G401 (cell line): ENCODE results near the gene PKNOX2. TPM values are rescaled to one million over a fixed set of nuclear protein-coding genes. Genes with fewer than 3 reads are reported as not detected.

Source experiments
- DNase-seq: peaks from one replicate; pipeline ENCODE4 v3.0.0-alpha.2; 2015; ENCODE audit warnings: low spot score
- in situ Hi-C: cut with HindIII; loops from 2 replicates; pipeline ENCODE4 v1.10.0; 2016; ENCODE audit warnings: low sequenced_read_pairs, mixed read lengths
- total RNA-seq: library from RNA; depleted of rRNA; stranded (reverse); fragments of >200 nt; shearing (Covaris generic); gene quantifications from 2 replicates; pipeline ENCODE4 v1.2.3, GENCODE V29; 2014

Gene PKNOX2
- total RNA-seq, 1 experiment from 2014 or later = 4.6 TPM

DNA sequence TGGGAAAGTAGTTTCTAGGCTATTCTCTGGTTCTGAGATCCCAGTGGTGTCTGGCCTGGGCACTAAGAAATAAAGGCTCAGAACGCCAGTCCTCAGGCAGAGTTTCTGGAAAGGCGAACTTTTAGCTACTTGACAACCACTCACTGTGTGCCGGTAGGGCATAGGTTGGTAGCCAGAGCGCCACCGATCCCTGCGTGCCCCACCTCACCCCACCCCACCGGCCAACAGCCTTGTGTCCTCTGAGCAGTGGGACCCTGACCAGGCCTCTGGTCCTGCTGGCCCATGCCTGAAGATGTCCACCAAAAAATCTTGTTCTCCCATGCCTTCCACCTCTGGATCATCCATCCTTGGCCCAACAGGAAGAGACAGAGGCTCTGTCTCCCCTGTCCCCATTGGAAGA, 213.5 kb downstream of the PKNOX2 start:
- DNase-seq = no peak
- in situ Hi-C loops = no loop called here

GRCh38 chr11:125378571-125378970, 214.0 kb downstream of the PKNOX2 start:
- DNase-seq = no peak
- in situ Hi-C loops = no loop called here

DNA sequence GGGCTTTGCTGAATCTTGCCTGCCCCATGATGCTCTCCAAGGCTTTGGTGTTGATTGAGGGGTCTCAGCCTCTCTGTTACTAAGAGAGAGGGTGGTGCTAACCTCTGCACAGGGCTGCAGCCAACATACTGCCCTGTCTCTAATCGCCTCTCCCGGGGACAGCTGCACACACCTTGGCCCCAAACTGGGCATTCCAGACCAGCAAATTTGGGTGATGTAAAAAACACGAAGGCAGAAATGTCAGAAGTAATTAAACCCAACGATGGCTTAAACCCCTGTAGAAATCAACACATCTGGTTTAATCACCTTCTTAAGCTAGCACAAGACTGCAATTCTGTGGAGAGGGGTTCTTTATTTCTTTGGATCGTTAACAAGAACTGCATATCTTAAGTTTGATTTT, 215.0 kb downstream of the PKNOX2 start:
- peak; percentile 29 for DNase-seq
- in situ Hi-C loops = no loop called here

GRCh38 chr11:125379981-125380380, 215.4 kb downstream of the PKNOX2 start:
- DNase-seq = peak; percentile 24
- in situ Hi-C loops = no loop called here

GRCh38 chr11:125380756-125381445, 216.3 kb downstream of the PKNOX2 start:
- DNase-seq = peak; percentile 45
- in situ Hi-C loops = no loop called here

DNA sequence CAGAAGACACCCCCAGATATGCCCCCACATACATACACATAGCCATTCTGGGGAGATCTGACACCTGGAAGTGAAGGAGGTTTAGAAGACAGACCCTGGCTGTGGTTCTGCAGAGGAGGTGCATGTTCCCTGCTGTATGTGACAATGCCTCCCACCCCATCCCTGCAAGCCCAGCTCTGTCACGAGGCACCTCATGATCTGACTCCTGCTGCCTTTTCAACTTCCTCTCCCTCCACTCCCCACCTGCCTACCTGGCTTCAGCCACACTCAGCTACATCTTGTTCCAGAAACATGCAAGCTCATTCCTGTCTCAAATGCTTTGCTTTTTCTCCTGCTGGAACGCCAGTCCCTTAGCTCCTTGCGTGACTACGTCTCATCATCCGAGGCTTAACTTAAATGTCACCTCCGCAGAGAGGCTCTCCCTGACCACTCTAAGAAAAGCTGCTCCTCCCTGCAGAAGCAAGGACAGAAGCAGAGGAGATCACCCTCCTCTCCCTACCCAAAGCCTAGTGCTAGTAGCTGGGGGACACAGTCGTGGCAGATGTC, 217.0 kb downstream of the PKNOX2 start:
- DNase-seq = peak; percentile 86

DNA sequence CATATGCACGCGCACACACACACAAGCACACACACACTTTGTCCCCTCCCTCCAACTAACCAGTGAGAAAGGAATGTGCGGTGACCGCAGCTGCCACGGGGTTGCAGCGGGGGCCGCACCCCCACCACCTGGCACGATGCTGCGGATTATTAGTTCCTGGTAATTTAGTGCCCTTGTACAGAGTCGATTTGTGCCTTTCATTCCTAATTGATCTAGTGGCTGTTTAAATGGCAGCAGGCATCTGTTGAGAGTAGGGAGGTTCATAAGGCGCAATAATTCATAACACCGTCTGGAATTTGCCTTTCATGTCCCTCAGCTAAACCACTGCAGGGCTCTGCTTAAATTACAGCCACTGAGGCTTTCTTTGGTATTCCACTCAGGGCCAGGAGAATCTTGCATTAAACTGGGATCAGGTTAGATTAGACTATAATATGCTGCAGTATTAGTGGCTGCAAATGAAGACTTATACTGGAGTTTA, 217.8 kb downstream of the PKNOX2 start:
- no peak for DNase-seq
- in situ Hi-C loops = no loop called here

More for the DNA sequence above, 217.0 kb downstream of the PKNOX2 start:
- in situ Hi-C loops = no loop called here

- DNase-seq = no peak
- in situ Hi-C loops = no loop called here
Measured at GRCh38 chr11:125382822-125383221, 218.3 kb downstream of the PKNOX2 start.

GRCh38 chr11:125384825-125385224, 220.3 kb downstream of the PKNOX2 start:
- in situ Hi-C loops = no loop called here
- DNase-seq = no peak

DNA sequence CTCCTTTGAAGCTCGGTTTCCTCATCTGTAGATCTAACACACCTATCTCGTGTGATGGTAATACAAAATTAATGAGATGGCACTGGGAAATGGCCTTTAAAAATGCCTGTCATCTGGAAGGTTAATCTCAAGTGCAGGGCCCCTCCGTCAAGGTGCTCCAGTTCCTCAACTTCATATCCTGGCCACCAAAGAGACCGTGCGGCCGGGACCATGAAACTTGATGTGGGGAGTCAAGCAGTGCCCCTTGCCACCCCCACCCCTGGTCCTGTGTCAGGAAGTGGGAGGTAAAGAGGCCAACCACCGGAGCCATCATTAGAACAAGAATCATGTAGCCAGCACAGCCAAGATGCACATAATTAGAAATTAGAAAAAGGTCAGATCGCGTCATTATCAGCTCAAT, 223.3 kb downstream of the PKNOX2 start:
- in situ Hi-C loops = no loop called here
- DNase-seq = no peak

DNA sequence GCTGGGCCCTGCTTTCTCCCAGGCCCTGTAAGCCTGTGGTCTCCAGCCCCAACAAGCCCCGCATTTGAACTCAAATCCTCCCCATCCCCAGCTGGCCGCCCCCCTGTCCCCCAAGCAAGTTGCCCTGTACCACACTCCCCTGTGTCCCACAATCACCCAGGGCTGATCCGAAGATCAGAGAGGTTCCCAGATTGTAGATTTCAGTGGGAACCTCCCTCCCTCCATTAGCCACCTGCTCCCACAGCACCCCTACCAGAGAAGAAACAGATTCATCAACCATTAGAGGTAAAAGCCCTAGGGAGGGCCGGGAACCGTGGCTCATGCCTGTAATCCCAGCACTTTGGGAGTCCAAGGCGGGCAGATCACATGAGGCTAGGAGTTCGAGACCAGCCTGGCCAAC, 224.1 kb downstream of the PKNOX2 start:
- in situ Hi-C loops = no loop called here
- DNase-seq = no peak

DNA sequence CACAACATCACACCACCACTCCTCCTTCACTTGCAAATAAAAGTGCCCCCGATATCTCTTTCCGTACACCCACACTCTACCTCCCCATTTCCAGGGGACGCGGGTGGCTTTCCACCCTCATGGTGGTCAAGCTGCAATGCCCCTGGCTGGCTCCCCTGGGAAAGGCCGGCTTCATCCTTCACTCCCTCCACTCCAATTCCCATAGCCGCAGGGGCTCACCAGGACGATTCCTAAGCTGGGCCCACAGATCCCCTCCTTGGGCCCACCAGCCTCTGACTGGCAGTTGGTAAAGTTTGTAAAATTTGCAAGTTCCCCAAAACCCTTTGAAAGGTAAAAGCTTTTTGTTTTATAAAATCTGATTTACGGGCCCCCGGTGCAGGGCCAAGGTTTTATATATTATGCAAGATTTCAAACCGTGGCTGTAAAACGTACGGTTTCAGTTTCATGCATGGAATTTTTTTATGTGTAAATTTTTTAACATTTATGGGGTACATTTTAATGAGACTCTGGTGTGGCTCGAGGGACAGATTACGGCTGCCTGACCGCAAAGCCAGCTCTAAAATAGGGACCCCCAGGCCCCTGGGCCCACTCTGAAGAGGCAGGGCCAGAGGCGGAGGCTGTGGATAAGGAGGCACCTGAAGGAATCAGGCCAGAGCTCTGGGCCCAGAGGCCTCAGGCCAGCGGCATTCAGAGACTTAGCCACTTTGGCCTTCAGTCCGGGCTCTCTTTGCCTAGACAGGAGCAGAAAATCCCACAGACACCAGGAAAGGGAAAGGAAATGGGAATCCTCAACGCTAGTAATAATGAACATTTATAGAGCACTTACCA, 225.0 kb downstream of the PKNOX2 start:
- in situ Hi-C loops = no loop called here
- no peak for DNase-seq

DNA sequence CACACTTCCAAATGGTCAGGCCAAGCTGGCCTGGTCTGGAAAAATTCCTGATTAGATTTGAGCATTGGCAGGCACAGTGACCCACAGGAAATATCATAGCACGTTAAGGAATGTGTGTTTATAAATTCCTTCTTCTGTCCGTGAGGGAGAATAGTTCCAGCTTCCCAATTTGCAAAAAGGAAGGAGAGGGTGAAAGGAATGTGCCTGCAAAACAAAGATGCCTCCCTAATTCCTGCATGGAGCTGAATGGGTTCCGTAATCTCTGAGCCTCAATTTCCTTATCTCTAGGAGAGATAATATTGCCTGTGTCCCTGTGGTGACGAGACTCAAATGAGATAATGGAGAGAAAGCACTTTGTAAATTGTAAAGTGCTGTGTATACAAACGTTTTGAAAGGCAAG, 226.4 kb downstream of the PKNOX2 start:
- in situ Hi-C loops = no loop called here
- no peak for DNase-seq

DNA sequence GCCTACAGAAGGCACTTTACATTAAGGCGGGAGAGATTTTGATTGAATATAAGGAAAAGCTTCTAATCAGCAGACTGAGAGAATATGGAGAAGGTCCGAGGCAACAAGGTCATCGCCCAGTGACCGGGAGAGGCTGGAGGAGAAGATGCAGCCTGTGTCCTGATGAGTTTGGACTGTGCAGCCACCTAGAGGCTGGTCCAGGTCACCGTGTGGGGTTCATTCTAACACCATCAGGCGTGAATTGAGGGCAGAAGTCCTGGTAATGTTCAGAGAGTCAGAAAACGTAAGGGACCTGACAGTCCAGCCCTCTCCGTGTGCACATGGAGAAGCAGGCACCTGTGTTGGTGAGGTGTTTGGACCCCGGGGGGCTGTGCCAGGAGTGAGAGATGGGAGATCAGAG, 228.8 kb downstream of the PKNOX2 start:
- no peak for DNase-seq

GRCh38 chr11:125394296-125394695, 229.7 kb downstream of the PKNOX2 start:
- DNase-seq = no peak
- in situ Hi-C loops = no loop called here

More for the DNA sequence above, 228.8 kb downstream of the PKNOX2 start:
- in situ Hi-C loops = no loop called here

GRCh38 chr11:125397421-125397820, 232.9 kb downstream of the PKNOX2 start:
- in situ Hi-C loops = no loop called here
- DNase-seq = no peak

DNA sequence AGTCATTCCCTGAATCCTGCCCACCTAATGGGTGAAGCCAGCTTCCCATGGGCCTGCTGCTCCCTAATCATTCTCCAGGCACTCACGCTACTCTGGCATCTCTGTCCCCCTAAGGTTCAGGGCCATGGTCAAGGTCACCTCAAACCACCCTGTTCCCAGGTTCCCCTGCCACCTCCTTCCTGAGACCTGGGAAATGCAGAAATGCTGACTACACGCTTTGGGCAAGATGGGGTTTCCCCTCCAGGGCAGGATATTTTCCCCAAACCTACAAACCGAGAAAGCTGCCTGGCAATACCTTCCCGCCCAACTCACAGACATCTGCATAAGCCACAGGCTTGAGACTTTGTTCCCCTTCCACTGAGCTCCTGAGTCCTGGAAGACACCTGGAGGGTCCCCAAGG, 233.9 kb downstream of the PKNOX2 start:
- in situ Hi-C loops = no loop called here
- no peak for DNase-seq

- in situ Hi-C loops = no loop called here
- DNase-seq = no peak
Measured at GRCh38 chr11:125398994-125399640, 234.6 kb downstream of the PKNOX2 start.

- DNase-seq = no peak
- in situ Hi-C loops = no loop called here
Measured at GRCh38 chr11:125399945-125400344, 235.4 kb downstream of the PKNOX2 start.

DNA sequence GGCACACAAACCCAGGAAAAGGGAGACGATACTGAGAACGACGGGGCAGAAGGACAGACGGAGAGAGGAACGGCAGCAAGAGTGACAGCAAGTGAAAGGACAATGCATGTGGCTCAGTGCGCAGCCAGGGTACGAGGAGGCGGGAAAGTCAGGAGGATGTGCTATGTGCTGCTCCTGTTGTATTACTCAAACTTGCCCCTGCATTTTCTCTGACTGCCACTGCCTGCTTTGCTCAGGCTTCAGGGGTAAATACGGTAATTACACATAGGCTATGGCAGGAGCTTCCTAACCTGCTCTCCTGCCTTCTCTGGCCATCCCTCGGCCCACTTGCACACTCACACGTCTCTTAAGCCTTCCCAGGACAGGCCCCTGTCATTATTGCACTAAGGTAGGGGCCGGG, 236.7 kb downstream of the PKNOX2 start:
- in situ Hi-C loops = no loop called here
- no peak for DNase-seq
